ENCODE measurements around the gene SERGEF. TPM values are rescaled to one million over a fixed set of nuclear protein-coding genes. Genes with fewer than 3 reads are reported as not detected.

SERGEF gene
- total and polyA plus RNA-seq, 2 of the 4 experiments (the other 2 are of a cell fraction), result 12.2 to 18.1 TPM

DNA sequence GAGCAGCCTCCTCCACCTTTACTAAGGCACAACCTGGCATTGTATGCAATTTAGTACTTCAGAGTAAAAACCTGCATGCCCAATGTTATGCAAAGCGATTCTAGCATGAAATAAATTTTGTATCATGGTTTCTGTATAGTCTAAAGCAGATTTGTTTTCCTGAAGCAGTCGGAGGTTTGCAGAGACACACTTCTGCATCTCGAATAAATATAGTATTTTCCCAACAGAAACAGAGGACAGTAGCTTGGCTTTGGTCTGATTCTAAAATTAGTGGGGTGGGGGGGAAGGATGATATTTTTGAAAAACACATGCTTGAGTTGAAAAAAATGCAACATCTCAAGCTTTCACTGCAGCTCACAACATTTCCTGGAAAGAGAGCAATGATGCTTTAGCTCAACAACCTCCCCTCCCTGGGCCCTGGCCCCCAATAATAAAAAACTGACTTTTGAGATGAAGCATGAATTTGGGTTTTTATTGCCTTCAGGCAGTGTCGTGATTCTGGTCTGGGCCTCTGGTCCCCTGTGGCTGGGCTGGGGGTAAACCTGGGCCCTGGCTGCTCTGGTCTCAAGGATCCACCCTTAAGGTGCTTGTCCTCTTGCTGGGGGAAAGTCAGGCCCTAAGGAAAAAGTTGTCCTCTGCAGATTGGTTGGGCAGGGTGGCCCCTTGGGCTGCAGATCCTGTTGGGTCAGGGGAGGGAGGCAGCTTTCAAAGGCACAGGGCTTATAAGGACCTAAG, 230.1 kb downstream of the SERGEF start (continued):
- TF ChIP-seq MAZ (IDR thresholded peaks at IDR 0.05; ENCODE audit: borderline replicate concordance, low read depth, low read length) (no peak), RAD21 (IDR thresholded peaks at IDR 0.05; ENCODE audit: low read length) (no peak), FOS (IDR thresholded peaks at IDR 0.05; ENCODE audit: low read depth, low read length) (no peak), MXI1 (IDR thresholded peaks at IDR 0.05; ENCODE audit: borderline replicate concordance, low read depth, low read length) (no peak)

DNA sequence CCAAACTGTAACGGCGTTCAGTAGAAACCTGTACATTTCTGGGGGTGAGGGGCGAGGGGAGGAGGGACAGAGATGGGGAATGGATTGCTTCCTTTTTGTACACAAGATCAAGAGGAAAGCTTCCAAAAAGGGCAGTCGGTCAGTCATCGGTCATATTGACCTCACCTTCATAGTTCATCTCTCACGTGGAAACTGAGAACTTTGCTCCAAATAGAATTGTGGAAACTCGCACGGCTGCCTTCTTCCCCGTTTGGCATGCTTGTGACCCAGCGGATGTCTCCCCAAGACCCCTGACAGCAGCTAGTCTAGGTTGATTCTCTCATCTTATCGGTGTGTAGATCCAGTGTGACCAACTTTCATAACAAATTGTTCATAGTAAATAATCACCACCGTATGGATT, 230.7 kb downstream of the SERGEF start:
- no peak overlapping the region for H4K8ac ChIP-seq (ENCODE audit: low read depth in 2 of 2, low read length in 2 of 2)
- ChIA-PET POLR2A (ENCODE audit: unreplicated experiment) (no interaction called here), CTCF (interaction anchor here (0.9 kb wide), 1 partner anchor 161 kb away, joined by 3 read pairs; no protein-coding TSS in a partner anchor)
- TF ChIP-seq RFX5 (IDR thresholded peaks at IDR 0.05; ENCODE audit: low read depth, low read length), result no peak
- TF ChIP-seq MAFK (IDR thresholded peaks at IDR 0.05; ENCODE audit: low read depth, low read length), result no peak
- no peak for TF ChIP-seq RAD21 (IDR thresholded peaks at IDR 0.05; ENCODE audit: low read length)
- TF ChIP-seq, protein P1, sequence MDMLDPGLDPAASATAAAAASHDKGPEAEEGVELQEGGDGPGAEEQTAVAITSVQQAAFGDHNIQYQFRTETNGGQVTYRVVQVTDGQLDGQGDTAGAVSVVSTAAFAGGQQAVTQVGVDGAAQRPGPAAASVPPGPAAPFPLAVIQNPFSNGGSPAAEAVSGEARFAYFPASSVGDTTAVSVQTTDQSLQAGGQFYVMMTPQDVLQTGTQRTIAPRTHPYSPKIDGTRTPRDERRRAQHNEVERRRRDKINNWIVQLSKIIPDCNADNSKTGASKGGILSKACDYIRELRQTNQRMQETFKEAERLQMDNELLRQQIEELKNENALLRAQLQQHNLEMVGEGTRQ (IDR thresholded peaks at IDR 0.05; ENCODE audit: low read depth, low read length), result no peak
- TF ChIP-seq BHLHE40 (IDR thresholded peaks at IDR 0.05; ENCODE audit: low read depth, low read length), result no peak
- no peak for TF ChIP-seq CEBPB (IDR thresholded peaks at IDR 0.05; ENCODE audit: low read depth, low read length)
- no peak for TF ChIP-seq CHD1 (IDR thresholded peaks at IDR 0.05; ENCODE audit: low read depth, low read length)
- TF ChIP-seq RCOR1 (IDR thresholded peaks at IDR 0.05; ENCODE audit: insufficient replicate concordance, low read length), result no peak
- TF ChIP-seq SMC3 (IDR thresholded peaks at IDR 0.05; ENCODE audit: low read depth, low read length), result no peak
- TF ChIP-seq, protein P2, sequence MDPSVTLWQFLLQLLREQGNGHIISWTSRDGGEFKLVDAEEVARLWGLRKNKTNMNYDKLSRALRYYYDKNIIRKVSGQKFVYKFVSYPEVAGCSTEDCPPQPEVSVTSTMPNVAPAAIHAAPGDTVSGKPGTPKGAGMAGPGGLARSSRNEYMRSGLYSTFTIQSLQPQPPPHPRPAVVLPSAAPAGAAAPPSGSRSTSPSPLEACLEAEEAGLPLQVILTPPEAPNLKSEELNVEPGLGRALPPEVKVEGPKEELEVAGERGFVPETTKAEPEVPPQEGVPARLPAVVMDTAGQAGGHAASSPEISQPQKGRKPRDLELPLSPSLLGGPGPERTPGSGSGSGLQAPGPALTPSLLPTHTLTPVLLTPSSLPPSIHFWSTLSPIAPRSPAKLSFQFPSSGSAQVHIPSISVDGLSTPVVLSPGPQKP (IDR thresholded peaks at IDR 0.05; ENCODE audit: borderline replicate concordance, low read depth, low read length), result no peak
- TF ChIP-seq MAZ (IDR thresholded peaks at IDR 0.05; ENCODE audit: borderline replicate concordance, low read depth, low read length), result no peak
- TF ChIP-seq FOS (IDR thresholded peaks at IDR 0.05; ENCODE audit: low read depth, low read length), result no peak
- TF ChIP-seq NFE2L2 (IDR thresholded peaks at IDR 0.05; ENCODE audit: low read depth, low read length), result no peak
- no peak for TF ChIP-seq POLR2A (IDR thresholded peaks at IDR 0.05; ENCODE audit: low read depth, low read length)

More for the DNA sequence above, 230.7 kb downstream of the SERGEF start:
- Histone ChIP-seq H3K18ac (ENCODE audit: low read depth, low read length) (no peak overlapping the region), H2AK9ac (replicated peaks; ENCODE audit: low read depth, low read length, poor library complexity) (no peak overlapping the region), H3K27ac (ENCODE audit: insufficient read depth, low read length) (no peak overlapping the region), H3K4me1 (ENCODE audit: control insufficient read depth, insufficient read depth, low read length) (peaks cover 7% of the 10 kb centered on the region), H3K9me1 (ENCODE audit: insufficient read depth, low read length) (peaks cover 9% of the 10 kb centered on the region; the same call in 1 of the 2 replicates), H3K23ac (ENCODE audit: low read depth, low read length) (no peak overlapping the region), H3K9me3 (ENCODE audit: control insufficient read depth, insufficient read depth, low read length) (no peaks in the 10 kb centered on the region), H3K4me2 (ENCODE audit: low read depth, low read length) (no peak overlapping the region), H3K9ac (ENCODE audit: low read depth, low read length) (no peak overlapping the region), H3K79me1 (ENCODE audit: low read depth in 1 of 2, low read length in 2 of 2) (no peaks in the 10 kb centered on the region), H2AK5ac (ENCODE audit: low read depth, low read length) (no peak overlapping the region), H3K27me3 (ENCODE audit: control insufficient read depth, insufficient read depth, low read length) (no peaks in the 10 kb centered on the region; the same call in 1 of the 2 replicates), H2BK120ac (ENCODE audit: low read depth, low read length) (no peak overlapping the region), H3K36me3 (ENCODE audit: control insufficient read depth, insufficient read depth, low read length) (no peaks in the 10 kb centered on the region), H3K14ac (replicated peaks; ENCODE audit: low read depth, low read length) (no peak overlapping the region), H4K20me1 (ENCODE audit: insufficient read depth, low read length) (no peaks in the 10 kb centered on the region), H2AFZ (replicated peaks; ENCODE audit: low read length, poor library complexity) (no peak overlapping the region), H3K4ac (ENCODE audit: low read depth, low read length) (no peak overlapping the region), H2BK20ac (ENCODE audit: low read depth, low read length) (no peak overlapping the region), H2BK15ac (ENCODE audit: low read depth, low read length) (no peak overlapping the region), H3K56ac (ENCODE audit: extremely low read depth, insufficient read depth, low read length) (no peak overlapping the region), H4K5ac (ENCODE audit: low read depth, low read length) (no peak overlapping the region), H3K4me3 (ENCODE audit: insufficient read depth, low read depth, low read length) (no peak overlapping the region), H2BK5ac (ENCODE audit: low read depth, low read length, poor library complexity, severe bottlenecking) (no peak overlapping the region), H4K91ac (ENCODE audit: insufficient read depth, low read depth, low read length) (no peak overlapping the region)
- no TSS peak for BruUV-seq (replicated peaks)
- intact Hi-C loops (cut with micrococcal nuclease) (no loop called here), dilution Hi-C loops (cut with HindIII; ENCODE audit: low sequenced_read_pairs, unreplicated experiment) (no loop called here), in situ Hi-C loops (cut with MboI; ENCODE audit: low sequenced_read_pairs) (no loop called here)
- DNase-seq (no peak), ATAC-seq (ENCODE audit: low read depth) (no peak)
- WGBS, 2 experiments (ENCODE audit: extremely low coverage in 2 of 2, insufficient read length in 1 of 2), result 100% methylated on average over 1 of the region's 12 CpGs; no CpG with 5 or more reads in 1 of the 2 experiments

Measured in IMR-90 (cell line).